IMR-90 (cell line): ENCODE results near the gene GPD1. TPM values are rescaled to one million over a fixed set of nuclear protein-coding genes. Genes with fewer than 3 reads are reported as not detected.

Experiments
- ATAC-seq: fragments of 200-7000 bp; cut with Tn5 transposase; 2 replicates; pipeline ENCODE4 v1.9.1; 2020; ENCODE audit warnings: low read depth, mild to moderate bottlenecking, moderate library complexity
- BruUV-seq: library from RNA; stranded (reverse); fragments of 400-500 nt; replicated peaks from 2 replicates; lab custom pipeline; 2021; lab: Mats Ljungman, UMichigan
- CTCF ChIA-PET: fragments of 300-600 bp; formaldehyde crosslinking; extraction: SDS; loops from one replicate; lab custom pipeline; 2021; ENCODE audit warnings: antibody characterized with exemption; lab: Yijun Ruan, JAX
- POLR2A ChIA-PET: fragments of 300-600 bp; sonication (Branson Sonifier 250); formaldehyde crosslinking; loops from one replicate; lab custom pipeline; 2022; ENCODE audit warnings: antibody characterized with exemption; ENCODE audit not compliant: unreplicated experiment; lab: Charles Lee
- DNase-seq: peaks from one replicate; pipeline ENCODE4 v3.0.0; 2013
- H2AFZ ChIP-seq: replicated peaks from 2 replicates; pipeline ENCODE3; 2013; ENCODE audit warnings: low read length, mild to moderate bottlenecking; ENCODE audit not compliant: poor library complexity
- H2AK5ac ChIP-seq: 2 replicates; pipeline ENCODE4 v1.6.1; 2013; ENCODE audit warnings: low read depth, low read length, inconsistent platforms
- H2AK9ac ChIP-seq: replicated peaks from 2 replicates; pipeline ENCODE3; 2013; ENCODE audit warnings: mild to moderate bottlenecking, low read depth, low read length, moderate library complexity; ENCODE audit not compliant: poor library complexity
- H2BK120ac ChIP-seq: 2 replicates; pipeline ENCODE4 v1.6.1; 2013; ENCODE audit warnings: low read depth, low read length, inconsistent platforms
- H2BK15ac ChIP-seq: 3 replicates; pipeline ENCODE4 v1.6.1; 2013; ENCODE audit warnings: low read depth, low read length, inconsistent platforms
- H2BK20ac ChIP-seq: 2 replicates; pipeline ENCODE4 v1.6.1; 2013; ENCODE audit warnings: low read depth, mild to moderate bottlenecking, inconsistent platforms, low read length, moderate library complexity
- H2BK5ac ChIP-seq: 2 replicates; pipeline ENCODE4 v1.6.1; 2013; ENCODE audit warnings: mild to moderate bottlenecking, low read depth, low read length, inconsistent platforms; ENCODE audit not compliant: poor library complexity, severe bottlenecking
- H3K14ac ChIP-seq: replicated peaks from 2 replicates; pipeline ENCODE4 v1.6.1; 2013; ENCODE audit warnings: low read depth, low read length, inconsistent platforms
- H3K18ac ChIP-seq: 2 replicates; pipeline ENCODE4 v1.6.1; 2013; ENCODE audit warnings: low read depth, low read length, control low read depth
- H3K23ac ChIP-seq: 2 replicates; pipeline ENCODE4 v1.6.1; 2013; ENCODE audit warnings: low read depth, low read length, inconsistent platforms
- H3K27ac ChIP-seq: 2 replicates; pipeline ENCODE4 v1.5.1; 2013; ENCODE audit warnings: mild to moderate bottlenecking, control low read depth, low read length; ENCODE audit not compliant: insufficient read depth
- H3K27me3 ChIP-seq: 2 replicates; pipeline ENCODE4 v1.6.1; 2013; ENCODE audit warnings: low read length; ENCODE audit not compliant: control insufficient read depth, insufficient read depth
- H3K36me3 ChIP-seq: 2 replicates; pipeline ENCODE4 v1.6.1; 2013; ENCODE audit warnings: low read length, mixed read lengths; ENCODE audit not compliant: control insufficient read depth, insufficient read depth
- H3K4ac ChIP-seq: 2 replicates; pipeline ENCODE4 v1.6.1; 2013; ENCODE audit warnings: low read depth, low read length, inconsistent platforms
- H3K4me1 ChIP-seq: 2 replicates; pipeline ENCODE4 v1.6.1; 2013; ENCODE audit warnings: low read length, mixed read lengths; ENCODE audit not compliant: control insufficient read depth, insufficient read depth
- H3K4me2 ChIP-seq: 2 replicates; pipeline ENCODE4 v1.6.1; 2013; ENCODE audit warnings: low read depth, mild to moderate bottlenecking, control low read depth, low read length, moderate library complexity
- H3K4me3 ChIP-seq: 2 replicates; pipeline ENCODE4 v1.5.1; 2013; ENCODE audit warnings: low read depth, mild to moderate bottlenecking, control low read depth, low read length, moderate library complexity; ENCODE audit not compliant: insufficient read depth
- H3K56ac ChIP-seq: 2 replicates; pipeline ENCODE4 v1.6.1; 2013; ENCODE audit warnings: low read length, inconsistent platforms; ENCODE audit not compliant: insufficient read depth; ENCODE audit errors: extremely low read depth
- H3K79me1 ChIP-seq, 2 experiments: 2 replicates each; pipeline ENCODE4 v1.6.1; 2013; ENCODE audit warnings: low read length in 2 of 2, inconsistent platforms in 1 of 2, low read depth in 1 of 2
- H3K9ac ChIP-seq: 2 replicates; pipeline ENCODE4 v1.6.1; 2013; ENCODE audit warnings: low read depth, low read length, control low read depth
- H3K9me1 ChIP-seq: 2 replicates; pipeline ENCODE4 v1.6.1; 2013; ENCODE audit warnings: low read length, inconsistent platforms; ENCODE audit not compliant: insufficient read depth
- H3K9me3 ChIP-seq: 2 replicates; pipeline ENCODE4 v1.6.1; 2013; ENCODE audit warnings: low read length; ENCODE audit not compliant: control insufficient read depth, insufficient read depth
- H4K20me1 ChIP-seq: 2 replicates; pipeline ENCODE4 v1.6.1; 2013; ENCODE audit warnings: low read length, inconsistent platforms; ENCODE audit not compliant: insufficient read depth
- H4K5ac ChIP-seq: 2 replicates; pipeline ENCODE4 v1.6.1; 2013; ENCODE audit warnings: mild to moderate bottlenecking, low read depth, low read length, control low read depth
- H4K8ac ChIP-seq, 2 experiments: 2 replicates each; pipeline ENCODE4 v1.6.1; 2013; ENCODE audit warnings: low read depth in 2 of 2, low read length in 2 of 2, control low read depth in 1 of 2, inconsistent platforms in 1 of 2
- H4K91ac ChIP-seq: 2 replicates; pipeline ENCODE4 v1.6.1; 2013; ENCODE audit warnings: low read depth, low read length, inconsistent platforms; ENCODE audit not compliant: insufficient read depth
- BHLHE40 ChIP-seq: fragments of 150-350 bp; IDR thresholded peaks from 2 replicates; pipeline ENCODE4 v1.6.1; 2016; ENCODE audit warnings: mild to moderate bottlenecking, low read depth, low read length
- CEBPB ChIP-seq: IDR thresholded peaks from 2 replicates; pipeline ENCODE4 v1.6.1; 2012; ENCODE audit warnings: low read depth, low read length, improper control_type of control experiment
- CHD1 ChIP-seq: IDR thresholded peaks from 2 replicates; pipeline ENCODE4 v1.6.1; 2012; ENCODE audit warnings: low read depth, low read length, improper control_type of control experiment
- FOS ChIP-seq: fragments of 150-350 bp; IDR thresholded peaks from 2 replicates; pipeline ENCODE4 v1.6.1; 2016; ENCODE audit warnings: low read depth, low read length
- MAFK ChIP-seq: IDR thresholded peaks from 2 replicates; pipeline ENCODE4 v1.6.1; 2012; ENCODE audit warnings: low read depth, low read length, improper control_type of control experiment
- MAZ ChIP-seq: IDR thresholded peaks from 2 replicates; pipeline ENCODE4 v1.6.1; 2012; ENCODE audit warnings: low read depth, mild to moderate bottlenecking, low read length, improper control_type of control experiment, moderate library complexity, borderline replicate concordance
- MXI1 ChIP-seq: IDR thresholded peaks from 2 replicates; pipeline ENCODE4 v1.6.1; 2012; ENCODE audit warnings: low read depth, mild to moderate bottlenecking, low read length, moderate library complexity, borderline replicate concordance
- NFE2L2 ChIP-seq: fragments of 150-350 bp; IDR thresholded peaks from 2 replicates; pipeline ENCODE4 v1.6.1; 2016; ENCODE audit warnings: low read depth, mild to moderate bottlenecking, low read length
- POLR2A ChIP-seq: IDR thresholded peaks from 2 replicates; pipeline ENCODE4 v1.6.1; 2012; ENCODE audit warnings: mild to moderate bottlenecking, low read depth, low read length
- RAD21 ChIP-seq: IDR thresholded peaks from 2 replicates; pipeline ENCODE4 v1.6.1; 2012; ENCODE audit warnings: low read length, improper control_type of control experiment
- RCOR1 ChIP-seq: IDR thresholded peaks from 2 replicates; pipeline ENCODE4 v1.6.1; 2012; ENCODE audit warnings: mild to moderate bottlenecking, low read length, improper control_type of control experiment; ENCODE audit not compliant: insufficient replicate concordance
- RFX5 ChIP-seq: IDR thresholded peaks from 2 replicates; pipeline ENCODE4 v1.8.0; 2012; ENCODE audit warnings: low read depth, mild to moderate bottlenecking, low read length, moderate library complexity
- SMC3 ChIP-seq: fragments of 150-350 bp; IDR thresholded peaks from 2 replicates; pipeline ENCODE4 v1.6.1; 2016; ENCODE audit warnings: low read depth, mild to moderate bottlenecking, antibody characterized with exemption, low read length, moderate library complexity
- WGBS, 2 experiments: methylation state at CpG; one replicate each; pipeline versions ENCODE4 v1.1.5 to v1.1.7; 2013; ENCODE audit warnings: missing lambda C conversion rate in 2 of 2; ENCODE audit not compliant: insufficient read length in 1 of 2; ENCODE audit errors: extremely low coverage in 2 of 2; 5-methylcytosine and 5-hydroxymethylcytosine counted together
- dilution Hi-C: fragments of 300-500 bp; cut with HindIII; formaldehyde crosslinking; loops from one replicate; pipeline ENCODE4 v1.14.3; 2018; ENCODE audit warnings: low sequenced_read_pairs; ENCODE audit not compliant: unreplicated experiment
- in situ Hi-C: fragments of 300-500 bp; cut with MboI; formaldehyde crosslinking; loops from 3 replicates; pipeline ENCODE4 v1.14.3; 2019; ENCODE audit warnings: low sequenced_read_pairs, inconsistent platforms, mixed read lengths
- intact Hi-C: fragments of 100-400 bp; cut with micrococcal nuclease; formaldehyde crosslinking; loops from 2 replicates; pipeline ENCODE4 v1.10.0; 2022
- polyA plus RNA-seq, 3 experiments: library from polyadenylated mRNA; depleted of rRNA; stranded (reverse); fragments of >200 nt; gene quantifications; 2 replicates each; pipeline ENCODE4 v1.2.3, GENCODE V29; 2012; ENCODE audit warnings: low replicate concordance in 1 of 3
- total RNA-seq: library from RNA; depleted of rRNA; stranded (reverse); fragments of >200 nt; gene quantifications from 2 replicates; pipeline ENCODE4 v1.2.3, GENCODE V29; 2012
- TF ChIP-seq, protein P1 (sequence below): fragments of 150-350 bp; IDR thresholded peaks from 2 replicates; pipeline ENCODE4 v1.6.1; 2017; ENCODE audit warnings: mild to moderate bottlenecking, antibody characterized with exemption, low read length, low read depth
- TF ChIP-seq, protein P2 (sequence below): conservative IDR thresholded peaks from 2 replicates; pipeline ENCODE4 v1.5.1; 2012; ENCODE audit warnings: mild to moderate bottlenecking, low read depth, low read length, improper control_type of control experiment
- TF ChIP-seq, protein P3 (sequence below): fragments of 150-350 bp; IDR thresholded peaks from 2 replicates; pipeline ENCODE4 v1.6.1; 2016; ENCODE audit warnings: low read depth, mild to moderate bottlenecking, low read length, moderate library complexity, borderline replicate concordance

GPD1 gene
- total and polyA plus RNA-seq, 2 of the 4 experiments (the other 2 are of a cell fraction), result 0.05 to 0.18 TPM

DNA sequence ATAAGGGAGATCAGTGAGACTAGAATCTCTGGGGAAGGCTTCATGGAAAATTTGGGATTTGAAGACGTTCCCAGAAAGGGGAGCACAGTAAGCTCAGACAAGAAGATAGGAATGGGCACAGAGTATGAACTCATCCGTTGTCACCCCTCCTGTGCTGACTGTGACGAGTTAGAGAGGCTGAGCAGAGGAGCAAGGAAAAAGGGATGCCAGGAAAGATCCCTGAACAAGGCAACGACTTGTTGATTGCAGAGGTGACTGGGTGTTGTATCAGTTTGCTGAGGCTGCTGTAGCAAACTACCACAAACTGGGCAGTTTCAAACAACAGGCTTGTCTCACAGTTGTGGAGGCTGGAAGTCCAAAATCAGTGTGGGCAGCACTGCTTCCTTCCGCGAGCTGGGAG is 5.9 kb upstream of the GPD1 start:
- CTCF ChIA-PET, result no interaction called here
- Histone ChIP-seq H3K56ac (no peak overlapping the region), H3K9me1 (no peaks in the 10 kb centered on the region), H3K4me1 (no peaks in the 10 kb centered on the region), H2BK5ac (no peak overlapping the region), H2BK120ac (no peak overlapping the region), H4K8ac (no peak overlapping the region), H3K4me3 (no peak overlapping the region), H2AK9ac (peak overlapping the region; percentile 31), H3K9me3 (no peaks in the 10 kb centered on the region), H2AK5ac (no peak overlapping the region), H3K4ac (no peak overlapping the region), H4K20me1 (peaks cover 5% of the 10 kb centered on the region; the same call in 1 of the 2 replicates), H3K27me3 (no peaks in the 10 kb centered on the region), H2BK15ac (no peak overlapping the region), H3K14ac (no peak overlapping the region), H3K27ac (no peak overlapping the region), H2BK20ac (no peak overlapping the region), H3K23ac (no peak overlapping the region), H4K5ac (no peak overlapping the region), H3K4me2 (no peak overlapping the region), H3K36me3 (peaks cover 65% of the 10 kb centered on the region), H2AFZ (no peak overlapping the region), H3K79me1 (peaks cover 4 to 34% of the 10 kb centered on the region in 2 experiments; a peak in 3 of 4 replicates), H3K18ac (no peak overlapping the region), H4K91ac (no peak overlapping the region), H3K9ac (no peak overlapping the region)
- 92% methylated on average over 2 of the region's 6 CpGs; no CpG with 5 or more reads in 1 of the 2 experiments for whole genome bisulfite sequencing, 2 experiments
- no peak for DNase-seq
- POLR2A ChIA-PET, result interaction anchor here (0.6 kb wide), 1 partner anchor 141 kb away, joined by 4 read pairs; no protein-coding TSS in a partner anchor
- no peak for ATAC-seq
- intact Hi-C loops, result no loop called here
- TF ChIP-seq RCOR1, result no peak
- no peak for TF ChIP-seq POLR2A
- TF ChIP-seq, protein P1, sequence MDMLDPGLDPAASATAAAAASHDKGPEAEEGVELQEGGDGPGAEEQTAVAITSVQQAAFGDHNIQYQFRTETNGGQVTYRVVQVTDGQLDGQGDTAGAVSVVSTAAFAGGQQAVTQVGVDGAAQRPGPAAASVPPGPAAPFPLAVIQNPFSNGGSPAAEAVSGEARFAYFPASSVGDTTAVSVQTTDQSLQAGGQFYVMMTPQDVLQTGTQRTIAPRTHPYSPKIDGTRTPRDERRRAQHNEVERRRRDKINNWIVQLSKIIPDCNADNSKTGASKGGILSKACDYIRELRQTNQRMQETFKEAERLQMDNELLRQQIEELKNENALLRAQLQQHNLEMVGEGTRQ, result no peak
- TF ChIP-seq NFE2L2, result no peak
- no peak for TF ChIP-seq FOS
- TF ChIP-seq MAFK, result no peak
- no peak for TF ChIP-seq RAD21
- TF ChIP-seq, protein P2, sequence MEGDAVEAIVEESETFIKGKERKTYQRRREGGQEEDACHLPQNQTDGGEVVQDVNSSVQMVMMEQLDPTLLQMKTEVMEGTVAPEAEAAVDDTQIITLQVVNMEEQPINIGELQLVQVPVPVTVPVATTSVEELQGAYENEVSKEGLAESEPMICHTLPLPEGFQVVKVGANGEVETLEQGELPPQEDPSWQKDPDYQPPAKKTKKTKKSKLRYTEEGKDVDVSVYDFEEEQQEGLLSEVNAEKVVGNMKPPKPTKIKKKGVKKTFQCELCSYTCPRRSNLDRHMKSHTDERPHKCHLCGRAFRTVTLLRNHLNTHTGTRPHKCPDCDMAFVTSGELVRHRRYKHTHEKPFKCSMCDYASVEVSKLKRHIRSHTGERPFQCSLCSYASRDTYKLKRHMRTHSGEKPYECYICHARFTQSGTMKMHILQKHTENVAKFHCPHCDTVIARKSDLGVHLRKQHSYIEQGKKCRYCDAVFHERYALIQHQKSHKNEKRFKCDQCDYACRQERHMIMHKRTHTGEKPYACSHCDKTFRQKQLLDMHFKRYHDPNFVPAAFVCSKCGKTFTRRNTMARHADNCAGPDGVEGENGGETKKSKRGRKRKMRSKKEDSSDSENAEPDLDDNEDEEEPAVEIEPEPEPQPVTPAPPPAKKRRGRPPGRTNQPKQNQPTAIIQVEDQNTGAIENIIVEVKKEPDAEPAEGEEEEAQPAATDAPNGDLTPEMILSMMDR, result no peak
- no peak for TF ChIP-seq SMC3
- TF ChIP-seq BHLHE40, result no peak
- no peak for TF ChIP-seq MXI1
- TF ChIP-seq, protein P3, sequence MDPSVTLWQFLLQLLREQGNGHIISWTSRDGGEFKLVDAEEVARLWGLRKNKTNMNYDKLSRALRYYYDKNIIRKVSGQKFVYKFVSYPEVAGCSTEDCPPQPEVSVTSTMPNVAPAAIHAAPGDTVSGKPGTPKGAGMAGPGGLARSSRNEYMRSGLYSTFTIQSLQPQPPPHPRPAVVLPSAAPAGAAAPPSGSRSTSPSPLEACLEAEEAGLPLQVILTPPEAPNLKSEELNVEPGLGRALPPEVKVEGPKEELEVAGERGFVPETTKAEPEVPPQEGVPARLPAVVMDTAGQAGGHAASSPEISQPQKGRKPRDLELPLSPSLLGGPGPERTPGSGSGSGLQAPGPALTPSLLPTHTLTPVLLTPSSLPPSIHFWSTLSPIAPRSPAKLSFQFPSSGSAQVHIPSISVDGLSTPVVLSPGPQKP, result no peak
- no peak for TF ChIP-seq CEBPB
- no peak for TF ChIP-seq RFX5
- TF ChIP-seq CHD1, result no peak
- TF ChIP-seq MAZ, result no peak
- in situ Hi-C loops, result no loop called here
- dilution Hi-C loops, result no loop called here
- BruUV-seq, result no TSS peak
